GM23338 (cell line): ENCODE results near the gene RNF2. TPM values are rescaled to one million over a fixed set of nuclear protein-coding genes. Genes with fewer than 3 reads are reported as not detected.
A peak's percentile ranks its signal among the peaks of the same experiment; 100 is the strongest.

Source experiments
- ATAC-seq: fragments of 200-7000 bp; cut with Tn5 transposase; 3 replicates; pipeline ENCODE4 v1.9.1; 2020
- DNase-seq: peaks from one replicate; pipeline ENCODE4 v3.0.0-alpha.2; 2015; ENCODE audit warnings: low spot score
- H2AFZ ChIP-seq: fragments of 200-600 bp; sonication (generic); 2 replicates; pipeline ENCODE4 v1.8.0; 2016; ENCODE audit warnings: antibody characterized with exemption, mild to moderate bottlenecking, moderate library complexity
- H3F3A ChIP-seq: fragments of 200-600 bp; sonication (generic); replicated peaks from 2 replicates; pipeline ENCODE4 v1.8.0; 2017; ENCODE audit warnings: antibody characterized with exemption, mixed run types, low read depth
- H3K27ac ChIP-seq: fragments of 200-600 bp; sonication (generic); 2 replicates; pipeline ENCODE4 v1.6.1; 2016; ENCODE audit warnings: low read depth
- H3K27me3 ChIP-seq: fragments of 200-600 bp; sonication (generic); 2 replicates; pipeline ENCODE4 v1.8.0; 2016; ENCODE audit warnings: mild to moderate bottlenecking, mixed run types, moderate library complexity; ENCODE audit not compliant: insufficient read depth
- H3K36me3 ChIP-seq: fragments of 200-600 bp; sonication (generic); 2 replicates; pipeline ENCODE4 v1.8.0; 2016; ENCODE audit warnings: mild to moderate bottlenecking; ENCODE audit not compliant: insufficient read depth
- H3K4me1 ChIP-seq: fragments of 200-600 bp; sonication (generic); 2 replicates; pipeline ENCODE4 v1.8.0; 2016; ENCODE audit warnings: mild to moderate bottlenecking, moderate library complexity; ENCODE audit not compliant: insufficient read depth
- H3K4me2 ChIP-seq: fragments of 200-600 bp; sonication (generic); 2 replicates; pipeline ENCODE4 v1.7.1; 2017; ENCODE audit warnings: mixed run types
- H3K4me3 ChIP-seq: fragments of 200-600 bp; sonication (generic); 2 replicates; pipeline ENCODE4 v1.6.1; 2016; ENCODE audit warnings: mixed run types
- H3K79me2 ChIP-seq: fragments of 200-600 bp; sonication (generic); replicated peaks from 2 replicates; pipeline ENCODE4 v1.8.0; 2017; ENCODE audit warnings: mild to moderate bottlenecking; ENCODE audit not compliant: insufficient read depth
- H3K9me2 ChIP-seq: fragments of 200-600 bp; sonication (generic); 2 replicates; pipeline ENCODE4 v1.8.0; 2017; ENCODE audit not compliant: insufficient read depth
- H4K20me1 ChIP-seq: fragments of 200-600 bp; sonication (generic); replicated peaks from 2 replicates; pipeline ENCODE4 v1.8.0; 2017; ENCODE audit warnings: mild to moderate bottlenecking; ENCODE audit not compliant: insufficient read depth
- H3K27ac Mint-ChIP-seq: 2 replicates; pipeline ENCODE4 v1.8.0; 2020; ENCODE audit warnings: inconsistent platforms, mild to moderate bottlenecking, moderate library complexity, mixed read lengths
- H3K27me3 Mint-ChIP-seq: 3 replicates; pipeline ENCODE4 v1.8.0; 2022; ENCODE audit warnings: low read depth, mild to moderate bottlenecking, moderate library complexity, mixed read lengths, inconsistent platforms; ENCODE audit not compliant: insufficient read depth, poor library complexity
- H3K36me3 Mint-ChIP-seq: 3 replicates; pipeline ENCODE4 v1.8.0; 2021; ENCODE audit warnings: low read depth, mild to moderate bottlenecking, inconsistent platforms, moderate library complexity, mixed read lengths
- H3K4me1 Mint-ChIP-seq: 3 replicates; pipeline ENCODE4 v1.8.0; 2020; ENCODE audit warnings: mild to moderate bottlenecking, inconsistent platforms, mixed read lengths
- H3K4me3 Mint-ChIP-seq: 3 replicates; pipeline ENCODE4 v1.8.0; 2021; ENCODE audit warnings: moderate library complexity, mild to moderate bottlenecking, inconsistent platforms, mixed read lengths
- H3K9me3 Mint-ChIP-seq: 3 replicates; pipeline ENCODE4 v1.8.0; 2020; ENCODE audit warnings: moderate library complexity, mild to moderate bottlenecking, inconsistent platforms, mixed read lengths
- CREB1 ChIP-seq: fragments of 250-450 bp; sonication (Bioruptor Pico); IDR thresholded peaks from 2 replicates; pipeline ENCODE4 v1.5.0; 2020; ENCODE audit warnings: low read depth, mild to moderate bottlenecking, moderate library complexity
- EZH2 ChIP-seq: fragments of 200-600 bp; sonication (generic); IDR thresholded peaks from one replicate; pipeline ENCODE4 v1.8.0; 2017; ENCODE audit warnings: antibody characterized with exemption, mild to moderate bottlenecking, low read depth; ENCODE audit not compliant: unreplicated experiment
- EZH2phosphoT487 ChIP-seq: fragments of 200-600 bp; sonication (generic); IDR thresholded peaks from one replicate; pipeline ENCODE4 v1.8.1; 2018; ENCODE audit warnings: antibody characterized with exemption; ENCODE audit not compliant: unreplicated experiment
- JUNB ChIP-seq: IDR thresholded peaks from one replicate; pipeline ENCODE4 v1.6.1; 2016; ENCODE audit warnings: antibody characterized with exemption; ENCODE audit not compliant: unreplicated experiment
- NANOG ChIP-seq: IDR thresholded peaks from 2 replicates; pipeline ENCODE4 v1.6.1; 2016; ENCODE audit warnings: antibody characterized with exemption, borderline replicate concordance
- POLR2AphosphoS5 ChIP-seq: IDR thresholded peaks from 2 replicates; pipeline ENCODE4 v1.6.1; 2016; ENCODE audit warnings: antibody characterized with exemption, low read depth
- STAT1 ChIP-seq: IDR thresholded peaks from one replicate; pipeline ENCODE4 v1.6.1; 2016; ENCODE audit warnings: antibody characterized with exemption; ENCODE audit not compliant: unreplicated experiment
- ZNF114 ChIP-seq: fragments of 250-450 bp; sonication (Bioruptor Pico); IDR thresholded peaks from 2 replicates; pipeline ENCODE4 v1.5.0; 2020; ENCODE audit warnings: mild to moderate bottlenecking, moderate library complexity
- ZNF331 ChIP-seq: fragments of 250-450 bp; sonication (Bioruptor Pico); IDR thresholded peaks from 2 replicates; pipeline ENCODE4 v1.5.0; 2020; ENCODE audit warnings: low read depth, mild to moderate bottlenecking, moderate library complexity
- polyA plus RNA-seq: library from polyadenylated mRNA; unstranded; fragments of >200 nt; fragmentation: Nextera tagmentation; extraction: Ambion mirVana; gene quantifications from 2 replicates; pipeline ENCODE4 v1.2.1, GENCODE V29; 2016
- total RNA-seq: library from RNA; depleted of rRNA; stranded (reverse); fragments of >200 nt; shearing (Covaris generic); gene quantifications from 2 replicates; pipeline ENCODE4 v1.2.3, GENCODE V29; 2014
- TF ChIP-seq, protein P1 (sequence below): IDR thresholded peaks from 2 replicates; pipeline ENCODE4 v1.6.1; 2016; ENCODE audit warnings: antibody characterized with exemption
- TF ChIP-seq, protein P2 (sequence below): fragments of 250-450 bp; sonication (Bioruptor Pico); IDR thresholded peaks from 2 replicates; pipeline ENCODE4 v1.5.0; 2020; ENCODE audit warnings: mild to moderate bottlenecking, moderate library complexity

Gene RNF2
- total and polyA plus RNA-seq, 2 experiments from 2014 or later = 33.3 to 51.4 TPM

DNA sequence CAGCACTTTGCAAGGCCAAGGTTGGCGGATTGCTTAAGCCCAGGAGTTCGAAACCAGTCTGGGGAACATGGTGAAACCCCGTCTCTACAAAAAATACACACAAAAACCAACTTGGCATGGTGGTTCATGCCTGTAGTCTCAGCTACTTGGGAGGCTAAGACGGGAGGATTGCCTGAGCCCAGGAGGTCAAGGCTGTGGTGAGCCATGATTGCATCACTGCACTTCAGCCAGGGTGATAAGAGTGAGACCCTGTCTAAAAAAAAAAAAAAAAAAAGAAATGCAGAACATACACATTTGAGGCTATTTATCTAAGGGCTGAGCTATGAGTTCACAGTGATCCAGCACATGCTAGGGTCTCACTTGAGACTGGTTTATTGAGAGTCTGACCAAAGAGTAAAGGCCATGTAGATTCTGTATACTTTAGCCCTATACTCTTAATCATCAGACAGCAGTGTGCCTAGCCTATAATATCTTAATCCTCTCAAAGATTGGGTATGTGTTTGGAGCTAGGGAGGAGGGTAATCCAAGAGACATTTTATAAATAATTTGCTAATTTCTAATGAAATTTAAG, 23.9 kb downstream of the RNF2 start:
- Mint-ChIP-seq H3K4me1 (peaks cover 56% of the 10 kb centered on the region), H3K36me3 (peaks cover 24% of the 10 kb centered on the region), H3K9me3 (no peaks in the 10 kb centered on the region), H3K27me3 (no peaks in the 10 kb centered on the region), H3K4me3 (no peak overlapping the region), H3K27ac (0 out of 2 replicates have a peak overlapping the region, but pooled peaks have one; percentile 34)
- H3K4me1 ChIP-seq = peaks cover 53% of the 10 kb centered on the region
- H3K4me2 ChIP-seq = 0 out of 2 replicates have a peak overlapping the region, but pooled peaks have one; percentile 22
- H2AFZ ChIP-seq = no peak overlapping the region
- no peak for TF ChIP-seq JUNB
- ATAC-seq (no peak), DNase-seq (no peak)
- no peaks in the 10 kb centered on the region for H3K27me3 ChIP-seq
- peaks cover 100% of the 10 kb centered on the region for H3K79me2 ChIP-seq
- H4K20me1 ChIP-seq = 0 out of 2 replicates have a peak, but pooled peaks cover 4% of the 10 kb centered on the region
- no peaks in the 10 kb centered on the region for H3F3A ChIP-seq
- H3K27ac ChIP-seq = no peak overlapping the region
- no peaks in the 10 kb centered on the region for H3K36me3 ChIP-seq
- no peak overlapping the region for H3K4me3 ChIP-seq
- no peaks in the 10 kb centered on the region for H3K9me2 ChIP-seq

DNA sequence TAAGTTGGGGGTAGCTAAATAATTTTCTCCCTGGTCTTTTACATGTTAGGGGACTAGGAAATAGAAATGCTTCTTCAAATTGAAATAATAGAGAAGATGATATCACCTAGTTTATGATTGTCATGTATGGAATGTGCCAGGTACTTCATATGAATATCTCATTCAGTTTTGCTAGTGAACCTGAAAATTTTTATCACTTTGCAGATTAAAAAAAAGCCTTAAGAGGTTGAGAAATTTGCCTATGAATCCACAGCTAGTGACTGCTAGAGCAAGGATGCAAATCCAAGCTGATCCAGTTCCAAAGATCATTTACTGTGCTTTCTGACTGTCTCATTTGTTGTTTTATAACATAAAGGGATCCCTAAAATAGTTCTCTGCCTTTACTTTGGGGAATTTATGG, 24.7 kb downstream of the RNF2 start:
- peaks cover 18% of the 10 kb centered on the region for H3K36me3 Mint-ChIP-seq
- Histone ChIP-seq H3F3A (no peaks in the 10 kb centered on the region), H3K9me2 (no peaks in the 10 kb centered on the region), H3K79me2 (peaks cover 100% of the 10 kb centered on the region), H2AFZ (no peak overlapping the region), H3K27me3 (no peaks in the 10 kb centered on the region), H3K27ac (peak overlapping the region; percentile 67; the same call in 1 of the 2 replicates), H3K4me3 (no peak overlapping the region), H4K20me1 (0 out of 2 replicates have a peak, but pooled peaks cover 4% of the 10 kb centered on the region), H3K36me3 (no peaks in the 10 kb centered on the region), H3K4me2 (peak overlapping the region; percentile 22; the same call in 1 of the 2 replicates), H3K4me1 (peaks cover 59% of the 10 kb centered on the region)
- ATAC-seq (no peak), DNase-seq (no peak)
- no peak overlapping the region; the same call in 1 of the 2 replicates for H3K27ac Mint-ChIP-seq
- no peak for TF ChIP-seq CREB1 (CRISPR knock-in tag)
- TF ChIP-seq NANOG = no peak
- TF ChIP-seq ZNF331 (CRISPR knock-in tag) = no peak
- no peak for TF ChIP-seq STAT1
- no peak for TF ChIP-seq EZH2phosphoT487
- no peak for TF ChIP-seq EZH2
- TF ChIP-seq, protein P1, sequence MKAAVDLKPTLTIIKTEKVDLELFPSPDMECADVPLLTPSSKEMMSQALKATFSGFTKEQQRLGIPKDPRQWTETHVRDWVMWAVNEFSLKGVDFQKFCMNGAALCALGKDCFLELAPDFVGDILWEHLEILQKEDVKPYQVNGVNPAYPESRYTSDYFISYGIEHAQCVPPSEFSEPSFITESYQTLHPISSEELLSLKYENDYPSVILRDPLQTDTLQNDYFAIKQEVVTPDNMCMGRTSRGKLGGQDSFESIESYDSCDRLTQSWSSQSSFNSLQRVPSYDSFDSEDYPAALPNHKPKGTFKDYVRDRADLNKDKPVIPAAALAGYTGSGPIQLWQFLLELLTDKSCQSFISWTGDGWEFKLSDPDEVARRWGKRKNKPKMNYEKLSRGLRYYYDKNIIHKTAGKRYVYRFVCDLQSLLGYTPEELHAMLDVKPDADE = no peak
- TF ChIP-seq, protein P2, sequence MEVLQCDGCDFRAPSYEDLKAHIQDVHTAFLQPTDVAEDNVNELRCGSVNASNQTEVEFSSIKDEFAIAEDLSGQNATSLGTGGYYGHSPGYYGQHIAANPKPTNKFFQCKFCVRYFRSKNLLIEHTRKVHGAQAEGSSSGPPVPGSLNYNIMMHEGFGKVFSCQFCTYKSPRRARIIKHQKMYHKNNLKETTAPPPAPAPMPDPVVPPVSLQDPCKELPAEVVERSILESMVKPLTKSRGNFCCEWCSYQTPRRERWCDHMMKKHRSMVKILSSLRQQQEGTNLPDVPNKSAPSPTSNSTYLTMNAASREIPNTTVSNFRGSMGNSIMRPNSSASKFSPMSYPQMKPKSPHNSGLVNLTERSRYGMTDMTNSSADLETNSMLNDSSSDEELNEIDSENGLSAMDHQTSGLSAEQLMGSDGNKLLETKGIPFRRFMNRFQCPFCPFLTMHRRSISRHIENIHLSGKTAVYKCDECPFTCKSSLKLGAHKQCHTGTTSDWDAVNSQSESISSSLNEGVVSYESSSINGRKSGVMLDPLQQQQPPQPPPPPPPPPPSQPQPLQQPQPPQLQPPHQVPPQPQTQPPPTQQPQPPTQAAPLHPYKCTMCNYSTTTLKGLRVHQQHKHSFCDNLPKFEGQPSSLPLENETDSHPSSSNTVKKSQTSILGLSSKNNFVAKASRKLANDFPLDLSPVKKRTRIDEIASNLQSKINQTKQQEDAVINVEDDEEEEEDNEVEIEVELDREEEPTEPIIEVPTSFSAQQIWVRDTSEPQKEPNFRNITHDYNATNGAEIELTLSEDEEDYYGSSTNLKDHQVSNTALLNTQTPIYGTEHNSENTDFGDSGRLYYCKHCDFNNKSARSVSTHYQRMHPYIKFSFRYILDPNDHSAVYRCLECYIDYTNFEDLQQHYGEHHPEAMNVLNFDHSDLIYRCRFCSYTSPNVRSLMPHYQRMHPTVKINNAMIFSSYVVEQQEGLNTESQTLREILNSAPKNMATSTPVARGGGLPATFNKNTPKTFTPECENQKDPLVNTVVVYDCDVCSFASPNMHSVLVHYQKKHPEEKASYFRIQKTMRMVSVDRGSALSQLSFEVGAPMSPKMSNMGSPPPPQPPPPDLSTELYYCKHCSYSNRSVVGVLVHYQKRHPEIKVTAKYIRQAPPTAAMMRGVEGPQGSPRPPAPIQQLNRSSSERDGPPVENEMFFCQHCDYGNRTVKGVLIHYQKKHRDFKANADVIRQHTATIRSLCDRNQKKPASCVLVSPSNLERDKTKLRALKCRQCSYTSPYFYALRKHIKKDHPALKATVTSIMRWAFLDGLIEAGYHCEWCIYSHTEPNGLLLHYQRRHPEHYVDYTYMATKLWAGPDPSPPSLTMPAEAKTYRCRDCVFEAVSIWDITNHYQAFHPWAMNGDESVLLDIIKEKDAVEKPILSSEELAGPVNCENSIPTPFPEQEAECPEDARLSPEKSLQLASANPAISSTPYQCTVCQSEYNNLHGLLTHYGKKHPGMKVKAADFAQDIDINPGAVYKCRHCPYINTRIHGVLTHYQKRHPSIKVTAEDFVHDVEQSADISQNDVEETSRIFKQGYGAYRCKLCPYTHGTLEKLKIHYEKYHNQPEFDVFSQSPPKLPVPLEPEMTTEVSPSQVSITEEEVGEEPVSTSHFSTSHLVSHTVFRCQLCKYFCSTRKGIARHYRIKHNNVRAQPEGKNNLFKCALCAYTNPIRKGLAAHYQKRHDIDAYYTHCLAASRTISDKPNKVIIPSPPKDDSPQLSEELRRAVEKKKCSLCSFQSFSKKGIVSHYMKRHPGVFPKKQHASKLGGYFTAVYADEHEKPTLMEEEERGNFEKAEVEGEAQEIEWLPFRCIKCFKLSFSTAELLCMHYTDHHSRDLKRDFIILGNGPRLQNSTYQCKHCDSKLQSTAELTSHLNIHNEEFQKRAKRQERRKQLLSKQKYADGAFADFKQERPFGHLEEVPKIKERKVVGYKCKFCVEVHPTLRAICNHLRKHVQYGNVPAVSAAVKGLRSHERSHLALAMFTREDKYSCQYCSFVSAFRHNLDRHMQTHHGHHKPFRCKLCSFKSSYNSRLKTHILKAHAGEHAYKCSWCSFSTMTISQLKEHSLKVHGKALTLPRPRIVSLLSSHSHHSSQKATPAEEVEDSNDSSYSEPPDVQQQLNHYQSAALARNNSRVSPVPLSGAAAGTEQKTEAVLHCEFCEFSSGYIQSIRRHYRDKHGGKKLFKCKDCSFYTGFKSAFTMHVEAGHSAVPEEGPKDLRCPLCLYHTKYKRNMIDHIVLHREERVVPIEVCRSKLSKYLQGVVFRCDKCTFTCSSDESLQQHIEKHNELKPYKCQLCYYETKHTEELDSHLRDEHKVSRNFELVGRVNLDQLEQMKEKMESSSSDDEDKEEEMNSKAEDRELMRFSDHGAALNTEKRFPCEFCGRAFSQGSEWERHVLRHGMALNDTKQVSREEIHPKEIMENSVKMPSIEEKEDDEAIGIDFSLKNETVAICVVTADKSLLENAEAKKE (CRISPR knock-in tag) = no peak
- TF ChIP-seq ZNF114 (CRISPR knock-in tag) = no peak
- TF ChIP-seq POLR2AphosphoS5 = no peak
- H3K9me3 Mint-ChIP-seq = no peaks in the 10 kb centered on the region
- no peak overlapping the region for H3K4me3 Mint-ChIP-seq
- H3K27me3 Mint-ChIP-seq = no peaks in the 10 kb centered on the region
- H3K4me1 Mint-ChIP-seq = peaks cover 64% of the 10 kb centered on the region
